OCI-LY3 (cell line): ENCODE data around the gene MRAP2.

Experiments used
- EZH2phosphoT487 ChIP-seq: fragments of 200-600 bp; shearing (Covaris generic); IDR thresholded peaks from 2 replicates; pipeline ENCODE4 v1.6.1; 2018; ENCODE audit warnings: antibody characterized with exemption, mixed run types, low read depth
- TF ChIP-seq, protein P1 (sequence below): fragments of 200-600, 300-600 bp; sonication (generic); IDR thresholded peaks from 2 replicates; pipeline ENCODE4 v1.5.1; 2014; ENCODE audit warnings: antibody characterized with exemption, low read length, low read depth

DNA sequence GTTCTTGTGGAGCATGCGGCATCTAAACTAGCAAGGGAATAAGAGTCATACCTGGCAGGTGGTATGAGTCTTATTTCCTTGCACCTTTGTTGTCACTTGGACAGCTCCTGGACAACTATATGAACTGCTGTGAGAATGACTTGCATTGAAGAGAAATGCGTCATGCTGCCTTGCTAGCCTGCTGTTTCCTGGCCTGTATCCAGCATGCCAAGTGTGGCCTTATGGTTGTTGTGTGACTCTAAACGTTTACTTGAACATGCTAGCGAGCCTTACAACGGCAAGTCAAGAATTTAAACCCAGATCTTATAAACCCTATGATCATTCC, 103.4 kb downstream of the MRAP2 start:
- TF ChIP-seq, protein P1, sequence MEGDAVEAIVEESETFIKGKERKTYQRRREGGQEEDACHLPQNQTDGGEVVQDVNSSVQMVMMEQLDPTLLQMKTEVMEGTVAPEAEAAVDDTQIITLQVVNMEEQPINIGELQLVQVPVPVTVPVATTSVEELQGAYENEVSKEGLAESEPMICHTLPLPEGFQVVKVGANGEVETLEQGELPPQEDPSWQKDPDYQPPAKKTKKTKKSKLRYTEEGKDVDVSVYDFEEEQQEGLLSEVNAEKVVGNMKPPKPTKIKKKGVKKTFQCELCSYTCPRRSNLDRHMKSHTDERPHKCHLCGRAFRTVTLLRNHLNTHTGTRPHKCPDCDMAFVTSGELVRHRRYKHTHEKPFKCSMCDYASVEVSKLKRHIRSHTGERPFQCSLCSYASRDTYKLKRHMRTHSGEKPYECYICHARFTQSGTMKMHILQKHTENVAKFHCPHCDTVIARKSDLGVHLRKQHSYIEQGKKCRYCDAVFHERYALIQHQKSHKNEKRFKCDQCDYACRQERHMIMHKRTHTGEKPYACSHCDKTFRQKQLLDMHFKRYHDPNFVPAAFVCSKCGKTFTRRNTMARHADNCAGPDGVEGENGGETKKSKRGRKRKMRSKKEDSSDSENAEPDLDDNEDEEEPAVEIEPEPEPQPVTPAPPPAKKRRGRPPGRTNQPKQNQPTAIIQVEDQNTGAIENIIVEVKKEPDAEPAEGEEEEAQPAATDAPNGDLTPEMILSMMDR: no peak
- no peak for TF ChIP-seq EZH2phosphoT487
